HG02840 (cell line): ENCODE data around the gene TBCK.

Experiments used
- ATAC-seq: cut with Tn5 transposase; IDR thresholded peaks from one replicate; pipeline ENCODE4 v1.9.1; 2021; ENCODE audit warnings: mild to moderate bottlenecking, moderate library complexity, moderate number of reproducible peaks; ENCODE audit not compliant: unreplicated experiment, low FRiP score

TBCK gene

DNA sequence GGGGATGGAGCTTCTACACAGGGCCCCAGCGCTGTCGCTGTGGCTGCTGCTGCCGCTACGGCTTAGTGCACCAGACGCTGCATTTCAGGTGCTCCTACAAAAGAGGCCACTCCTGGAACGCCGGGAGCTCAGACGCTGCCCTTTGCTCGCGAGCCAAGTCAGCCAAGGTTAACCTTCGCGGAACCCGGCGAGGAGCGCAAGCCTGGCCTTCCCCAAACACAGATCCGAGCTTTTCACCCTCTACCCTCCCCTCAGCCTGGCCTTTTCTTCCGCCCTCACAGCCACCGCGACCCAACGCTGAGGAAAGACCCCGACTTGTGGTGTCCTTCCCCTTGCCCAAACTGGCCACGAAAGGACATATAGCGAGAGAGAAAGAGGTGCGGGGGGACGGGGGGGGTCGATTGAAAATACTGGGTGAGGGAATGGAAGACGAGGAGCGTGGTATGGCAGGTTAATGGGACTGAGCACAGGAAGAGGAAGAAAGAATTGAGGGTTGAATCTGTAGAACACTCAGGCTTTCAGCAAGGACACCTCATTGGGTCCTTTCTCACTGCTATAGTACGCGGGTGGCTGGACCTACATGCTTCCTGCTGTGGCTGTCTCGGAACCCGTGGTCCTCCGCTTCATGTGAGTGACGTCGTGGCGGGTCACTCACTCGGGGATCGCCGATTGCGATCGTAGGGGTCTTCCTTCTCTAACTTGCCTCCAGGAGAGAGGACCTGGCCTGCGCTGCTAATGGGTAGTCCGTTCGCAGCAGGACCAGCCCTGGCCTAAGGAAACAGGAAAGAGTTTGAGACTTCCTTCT lies at the start of gene TBCK, which contains the start of gene AIMP1:
TSS of gene TBCK (minus strand) at position 242 of the 805 bp plus-strand sequence. CDS start 7,249 bp downstream, outside the sequence.
TSS of gene AIMP1 (plus strand) at position 583 of the 805 bp plus-strand sequence. CDS start 8,460 bp downstream, outside the sequence.
- ATAC-seq, result peak; percentile 85

DNA sequence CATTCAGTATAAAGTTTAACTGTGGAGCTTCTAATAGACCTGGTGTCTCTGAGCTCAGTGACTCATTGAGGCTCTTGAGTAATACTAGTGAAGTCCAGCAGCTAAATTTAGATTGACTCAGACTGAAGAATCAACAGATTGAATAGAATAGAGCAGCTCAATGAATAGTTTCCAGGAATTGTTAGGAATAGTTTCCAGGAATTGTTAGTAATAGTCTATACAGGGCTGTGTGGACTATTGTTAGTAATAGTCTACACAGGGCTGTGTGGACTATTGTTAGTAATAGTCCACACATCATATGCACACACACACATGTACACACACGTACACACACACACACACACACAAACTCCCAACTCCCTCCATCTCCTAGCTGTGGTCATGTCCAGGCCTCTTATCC lies 49.6 kb upstream of the TBCK start:
- ATAC-seq, result no peak

DNA sequence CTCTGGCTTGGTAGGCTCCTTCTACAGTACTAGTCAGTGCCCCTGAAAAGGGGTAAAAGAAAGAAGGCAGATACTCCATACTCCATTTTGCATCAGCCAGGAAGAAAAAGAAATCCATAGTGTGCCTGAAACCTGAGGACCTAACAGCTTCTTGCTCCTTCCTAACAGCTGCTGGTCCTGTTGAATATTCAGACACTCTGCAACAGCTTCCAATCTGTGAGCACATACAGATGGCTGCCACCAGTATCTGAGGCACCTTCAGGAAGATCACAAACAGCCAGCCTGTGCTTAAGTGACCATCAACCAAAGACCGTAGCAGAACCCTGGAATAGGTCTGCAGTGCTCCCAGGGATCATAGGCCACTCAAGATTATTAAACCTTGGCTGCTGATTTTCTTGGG lies 48.3 kb upstream of the TBCK start:
- no peak for ATAC-seq

DNA sequence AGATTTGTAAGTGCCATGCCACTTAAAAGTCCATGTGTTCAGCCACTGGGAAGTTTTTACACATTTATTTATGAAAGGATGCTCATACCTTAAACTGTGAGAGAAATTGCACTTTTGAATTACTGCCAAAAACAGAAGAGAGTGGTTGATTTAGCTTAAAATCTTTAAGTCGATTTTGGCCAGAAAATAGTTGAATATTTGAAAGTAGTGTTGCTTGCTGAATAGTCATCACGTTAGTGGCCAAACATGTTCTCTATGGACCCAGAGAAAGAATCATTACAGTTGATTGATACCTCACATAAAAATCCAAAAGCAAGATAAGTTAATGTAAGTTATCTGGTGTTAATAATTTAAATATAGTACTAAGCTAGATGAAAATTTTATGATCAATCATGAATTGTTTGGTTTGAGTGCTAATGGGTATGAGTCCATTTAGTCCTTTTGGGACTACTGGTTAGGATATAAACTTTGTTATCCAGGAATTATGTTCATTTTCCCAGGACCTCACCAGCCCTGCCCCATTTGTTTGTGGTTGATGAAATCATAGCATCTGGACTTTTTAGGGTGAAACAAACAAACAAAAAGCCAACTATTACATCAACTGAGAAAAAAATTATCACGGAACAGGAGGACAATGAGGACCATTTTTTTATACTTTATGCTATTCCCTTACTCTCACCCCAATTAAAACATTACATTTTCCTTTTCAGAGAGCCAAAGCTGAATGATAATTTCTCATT lies 46.2 kb upstream of the TBCK start:
- no peak for ATAC-seq

DNA sequence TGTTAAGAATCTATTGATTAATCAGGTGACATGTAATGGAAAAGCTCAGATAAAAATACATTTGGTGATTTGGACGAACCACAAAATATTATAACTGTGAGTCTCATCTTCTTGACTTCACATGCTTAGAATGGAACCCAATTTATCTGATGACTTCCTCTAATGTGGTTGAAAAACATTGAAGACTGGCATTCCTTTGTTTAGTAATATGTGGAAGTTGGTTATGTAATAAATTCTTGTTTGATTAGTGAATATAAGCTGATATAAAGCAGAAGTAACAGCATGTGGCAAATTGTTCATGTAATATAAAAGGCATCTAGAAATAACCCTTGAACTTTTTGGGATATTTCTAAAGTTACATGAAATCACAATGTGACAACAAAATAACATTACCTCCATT lies 42.9 kb upstream of the TBCK start:
- ATAC-seq, result no peak

DNA sequence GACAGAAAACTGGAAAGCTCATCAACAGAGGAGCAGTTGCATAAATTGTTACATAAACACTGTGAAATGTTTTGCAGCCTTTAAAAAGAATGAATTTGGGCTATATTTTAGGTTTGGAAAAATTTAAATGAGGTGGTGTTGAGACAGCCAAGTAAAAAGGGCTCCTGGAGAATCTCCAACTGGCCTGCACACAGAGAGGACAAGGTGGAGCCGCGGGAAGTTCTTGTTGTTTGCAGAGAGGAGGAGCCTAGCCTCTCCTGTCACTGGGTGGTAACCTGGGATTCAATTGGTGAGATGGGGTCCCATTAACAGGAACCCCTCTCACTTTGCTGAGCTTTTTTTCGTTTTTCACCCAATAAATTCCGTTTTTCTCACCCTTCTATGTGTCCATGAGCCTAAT lies 39.2 kb upstream of the TBCK start:
- ATAC-seq, result no peak

DNA sequence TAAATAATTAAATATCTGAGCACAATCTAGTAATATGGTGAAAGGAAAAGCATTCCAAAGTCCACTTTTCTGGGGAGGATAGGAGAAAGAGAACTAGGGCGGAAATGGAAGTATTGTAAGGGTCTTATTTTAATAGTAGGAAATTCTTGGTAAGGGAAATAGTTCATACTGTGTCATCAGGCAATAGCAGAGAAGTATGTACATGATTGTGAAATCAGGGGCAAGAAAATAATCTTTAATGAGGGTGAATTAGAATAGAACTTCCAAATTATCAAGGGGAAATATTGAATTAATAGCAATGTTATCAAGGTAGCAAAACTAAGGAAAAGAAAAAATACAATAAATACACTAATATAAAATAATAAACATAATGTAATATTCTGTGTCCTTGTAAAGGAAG lies 37.8 kb upstream of the TBCK start:
- no peak for ATAC-seq

DNA sequence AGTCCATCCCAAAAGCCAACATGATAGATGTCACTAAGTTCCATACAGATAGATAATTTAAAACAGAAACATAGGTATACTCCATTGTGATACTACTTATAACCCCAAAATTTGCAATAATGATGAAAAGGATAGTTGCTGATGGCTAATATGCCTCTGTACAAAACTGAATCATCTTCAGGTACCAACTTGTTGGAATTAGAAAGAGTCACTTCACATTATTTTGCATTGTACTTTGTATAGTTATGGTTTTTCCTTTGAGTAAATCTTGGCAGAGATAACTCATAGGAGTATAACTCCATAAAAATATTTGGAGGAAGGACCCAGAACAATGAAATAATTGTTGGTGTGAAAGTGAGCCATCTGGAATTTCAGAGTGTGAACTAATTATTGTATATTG lies 35.0 kb upstream of the TBCK start:
- ATAC-seq, result no peak

DNA sequence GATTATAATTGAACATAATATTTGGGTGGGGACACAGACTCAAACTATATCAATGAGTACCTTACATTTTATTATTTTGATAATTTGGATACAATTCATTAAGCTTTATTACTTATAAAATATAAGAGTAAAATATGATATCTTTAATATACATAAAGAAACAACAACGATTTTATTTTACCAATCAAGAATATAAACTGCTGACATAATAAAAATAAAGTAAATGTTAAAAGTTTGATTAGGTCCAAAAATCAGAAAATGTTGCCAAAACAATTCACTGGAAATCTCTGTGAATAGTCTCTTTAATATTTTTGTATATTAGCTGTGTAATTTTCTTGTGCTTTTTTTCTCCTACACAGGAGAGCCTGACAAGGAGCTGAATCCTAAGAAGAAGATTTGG lies 31.2 kb upstream of the TBCK start:
- ATAC-seq, result no peak

DNA sequence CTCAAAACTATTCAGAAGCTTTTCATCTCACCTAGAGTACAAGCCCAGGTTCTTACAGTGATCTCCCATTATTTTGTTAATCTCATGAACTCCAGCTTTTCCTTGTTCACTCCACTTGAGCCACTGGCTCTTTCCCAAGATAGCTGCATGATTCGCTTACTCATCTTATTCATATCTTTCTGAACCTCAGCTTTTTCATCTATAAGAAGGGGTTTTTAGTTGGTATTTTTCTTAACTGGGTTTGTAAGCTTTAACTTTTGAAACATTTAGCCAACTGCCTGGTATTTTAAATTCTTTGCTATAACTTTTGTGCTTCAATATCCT lies 28.6 kb upstream of the TBCK start:
- ATAC-seq, result no peak

DNA sequence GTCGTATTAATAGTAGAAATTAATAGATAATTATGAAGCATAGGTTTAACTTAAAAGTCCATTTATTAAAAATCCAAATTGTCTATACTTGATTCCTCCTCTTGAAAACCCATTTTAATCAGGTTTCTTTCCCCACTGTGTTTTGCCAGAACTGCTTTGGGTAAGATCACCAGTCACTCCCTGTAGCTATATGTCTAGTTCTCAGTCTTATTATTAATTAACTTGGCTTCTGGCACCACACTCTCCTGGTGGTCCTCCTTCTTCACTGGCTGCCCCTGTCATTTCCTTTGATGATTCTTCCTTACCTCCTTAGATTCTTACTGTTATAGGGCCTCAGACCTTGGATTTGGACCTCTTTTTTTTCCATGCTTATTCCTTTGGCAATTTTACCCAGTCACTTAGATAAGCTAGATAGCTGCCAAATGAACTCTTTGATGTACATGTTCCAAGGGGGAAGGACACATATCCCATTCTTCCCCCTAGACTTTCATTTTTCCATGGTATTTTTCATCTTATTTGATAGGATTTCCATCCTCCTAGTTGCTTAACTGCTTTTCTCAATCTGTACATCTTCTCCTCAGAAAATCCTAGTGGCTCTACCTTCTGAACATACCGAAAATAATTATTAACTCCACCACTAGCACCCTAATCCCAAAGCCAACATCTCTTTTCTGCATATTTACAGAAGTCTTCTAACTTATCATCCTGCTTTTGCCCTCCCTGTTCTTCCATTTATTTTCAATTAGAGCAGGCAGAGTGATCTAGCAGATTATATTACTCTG lies 28.0 kb upstream of the TBCK start:
- no peak for ATAC-seq

DNA sequence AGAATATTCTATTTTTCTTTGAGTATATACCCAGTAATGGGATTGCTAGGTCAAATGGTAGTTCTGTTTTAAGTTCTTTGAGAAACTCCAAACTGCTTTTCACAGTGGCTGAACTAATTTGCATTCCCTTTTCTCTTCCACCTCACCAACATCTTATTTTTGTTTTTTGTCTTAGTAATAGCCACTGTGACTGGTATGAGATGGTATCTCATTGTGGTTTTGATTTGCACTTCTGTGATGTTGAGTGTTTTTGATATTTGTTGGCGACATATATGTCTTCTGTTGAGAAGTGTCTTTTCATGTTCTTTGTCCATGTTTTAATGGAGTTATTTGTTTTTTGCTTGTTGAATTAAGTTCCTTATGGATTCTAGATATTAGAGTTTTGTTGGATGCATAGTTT lies 24.8 kb upstream of the TBCK start:
- ATAC-seq, result no peak

DNA sequence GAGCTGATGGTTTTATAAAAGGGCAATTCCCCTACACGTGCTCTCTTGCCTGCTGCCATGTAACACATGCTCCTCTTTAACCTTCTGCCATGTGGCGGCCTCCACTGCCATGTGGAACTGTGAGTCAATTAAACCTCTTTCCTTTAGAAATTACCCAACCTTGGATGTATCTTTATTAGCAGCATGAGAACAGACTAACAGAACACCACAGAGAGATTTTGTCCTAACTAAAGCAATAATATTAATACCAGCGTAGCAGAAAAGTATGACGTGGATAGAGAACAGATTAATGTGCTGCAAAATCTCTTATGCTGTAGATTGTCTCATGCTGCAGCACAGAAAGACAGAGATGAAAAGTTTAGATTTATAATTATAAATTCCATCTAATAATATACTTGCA lies 23.4 kb upstream of the TBCK start:
- no peak for ATAC-seq

DNA sequence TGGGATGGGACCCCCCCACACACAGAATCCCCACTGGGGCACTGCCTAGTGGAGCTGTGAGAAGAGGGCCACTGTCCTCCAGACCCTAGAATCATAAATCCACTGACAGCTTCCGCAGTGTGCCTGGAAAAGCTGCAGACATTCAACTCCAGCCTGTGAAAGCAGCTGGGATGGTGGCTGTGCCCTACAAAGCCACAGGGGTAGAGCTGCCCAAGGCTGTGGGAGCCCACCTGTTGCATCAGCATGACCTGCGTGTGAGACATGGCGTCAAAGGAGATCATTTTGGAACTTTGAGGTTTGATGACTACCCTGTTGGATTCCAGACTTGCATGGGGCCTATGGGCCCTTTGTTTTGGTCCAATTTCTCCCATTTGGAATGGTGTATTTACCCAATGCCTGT lies 22.7 kb upstream of the TBCK start:
- no peak for ATAC-seq

DNA sequence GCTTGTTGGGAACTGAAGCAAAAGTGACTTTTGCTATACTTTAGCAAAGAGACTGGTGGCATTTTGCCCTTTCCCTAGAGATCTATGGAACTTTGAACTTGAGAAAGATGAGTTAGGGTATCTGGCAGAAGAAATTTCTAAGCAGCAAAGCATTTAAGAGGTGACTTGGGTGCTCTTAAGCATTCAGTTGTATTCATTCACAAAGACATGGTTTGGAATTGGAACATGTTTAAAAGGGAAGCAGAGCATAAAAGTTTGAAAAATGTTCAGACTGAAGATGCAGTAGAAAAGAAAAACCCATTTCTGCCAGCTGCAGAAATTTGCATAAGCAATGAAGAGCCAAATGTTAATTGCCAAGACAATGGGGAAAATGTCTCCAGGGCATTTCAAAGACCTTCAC lies 21.9 kb upstream of the TBCK start:
- ATAC-seq, result no peak

DNA sequence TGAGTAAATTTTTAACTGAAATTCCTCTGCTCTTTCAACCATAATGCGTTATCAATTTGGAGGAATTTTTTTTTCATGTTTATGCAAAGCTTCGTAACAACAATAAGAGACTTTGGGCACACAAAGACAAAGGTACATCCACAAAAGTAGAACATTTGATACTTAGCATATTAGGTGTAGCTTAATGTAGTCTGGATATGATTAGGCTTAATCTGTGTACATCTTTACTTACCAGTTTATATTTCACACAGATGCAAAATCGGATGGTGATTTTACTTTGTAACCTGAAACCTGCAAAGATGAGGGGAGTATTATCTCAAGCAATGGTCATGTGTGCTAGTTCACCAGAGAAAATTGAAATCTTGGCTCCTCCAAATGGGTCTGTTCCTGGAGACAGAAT lies 20.6 kb upstream of the TBCK start:
- ATAC-seq, result no peak

DNA sequence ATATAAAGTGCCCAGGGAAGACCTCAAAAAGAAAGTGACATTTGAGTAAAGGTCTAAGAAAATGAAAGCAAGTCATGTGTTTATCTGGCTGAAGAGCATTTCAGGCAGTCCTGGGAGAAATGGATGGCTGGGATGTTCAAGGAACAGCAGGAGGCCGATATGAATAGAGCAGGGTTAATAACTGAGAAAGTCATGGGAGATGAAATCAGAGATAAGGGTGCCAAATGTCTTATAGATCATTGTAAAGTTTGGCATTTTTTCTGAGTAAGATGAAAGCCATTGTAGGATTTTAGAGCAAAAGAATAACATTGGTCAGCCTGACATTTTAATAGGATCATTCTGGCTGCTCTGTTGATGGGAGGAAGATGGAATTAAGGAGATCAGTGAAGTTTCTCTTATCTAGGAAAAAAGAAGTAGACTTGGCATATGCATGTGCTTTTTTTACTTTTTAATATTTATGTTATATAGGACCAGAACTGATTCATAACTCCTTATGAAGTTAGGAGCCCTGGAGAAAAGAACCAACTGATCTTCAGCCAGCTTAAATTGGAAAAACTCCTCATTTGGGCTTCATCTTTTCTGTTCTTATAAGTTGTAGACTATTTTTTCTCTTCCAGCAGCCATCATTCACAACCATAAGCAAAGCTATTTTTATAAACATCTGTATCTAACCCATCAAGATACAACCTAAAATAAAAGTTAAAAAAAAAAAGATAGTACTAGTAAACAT lies 18.9 kb upstream of the TBCK start:
- no peak for ATAC-seq

DNA sequence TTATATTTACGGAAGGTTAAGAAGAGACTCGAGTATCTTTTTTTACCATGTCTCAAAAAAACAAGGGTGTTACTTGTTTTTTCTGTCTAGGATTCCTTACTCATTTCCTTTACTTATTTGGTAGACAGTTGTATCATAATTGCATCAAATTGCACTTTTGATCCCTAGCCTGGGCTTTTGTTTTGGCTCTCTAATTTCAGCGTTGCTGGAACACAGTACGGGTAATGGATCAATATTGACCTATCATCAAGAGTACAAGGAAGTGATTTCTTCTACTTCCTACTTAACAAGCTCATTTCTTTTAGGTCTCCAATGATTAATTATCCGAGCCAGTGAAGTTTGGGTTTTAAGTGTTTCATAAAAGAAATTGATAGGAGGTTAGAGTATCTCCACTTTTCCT lies 17.2 kb upstream of the TBCK start:
- ATAC-seq, result no peak

DNA sequence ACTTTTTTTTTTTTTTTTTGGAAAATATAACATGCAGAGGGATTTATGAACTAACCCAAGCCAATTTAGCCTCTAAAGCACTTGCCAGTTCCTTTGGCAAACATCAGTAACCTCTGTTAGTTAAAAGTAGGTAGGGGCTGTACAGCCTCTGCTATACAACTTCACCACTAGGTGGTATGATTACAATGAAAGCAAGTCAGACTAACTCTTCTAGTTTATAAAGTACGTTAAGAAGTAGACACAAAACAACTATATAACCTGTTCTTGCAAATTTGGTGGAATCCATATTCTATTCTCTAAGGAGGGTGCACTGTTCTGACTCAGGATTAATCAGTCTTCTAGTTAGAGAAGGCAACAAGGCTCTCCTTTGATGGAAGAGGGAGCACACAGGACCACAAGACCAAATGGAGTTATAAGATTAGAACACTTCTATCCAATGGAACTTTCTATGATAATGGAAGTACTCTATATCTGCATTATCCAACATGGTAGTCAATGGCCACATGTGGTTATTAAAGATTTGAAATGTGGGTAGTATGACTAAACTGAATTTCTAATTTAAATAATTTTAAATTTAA lies 13.1 kb upstream of the TBCK start:
- ATAC-seq, result peak; percentile 74

DNA sequence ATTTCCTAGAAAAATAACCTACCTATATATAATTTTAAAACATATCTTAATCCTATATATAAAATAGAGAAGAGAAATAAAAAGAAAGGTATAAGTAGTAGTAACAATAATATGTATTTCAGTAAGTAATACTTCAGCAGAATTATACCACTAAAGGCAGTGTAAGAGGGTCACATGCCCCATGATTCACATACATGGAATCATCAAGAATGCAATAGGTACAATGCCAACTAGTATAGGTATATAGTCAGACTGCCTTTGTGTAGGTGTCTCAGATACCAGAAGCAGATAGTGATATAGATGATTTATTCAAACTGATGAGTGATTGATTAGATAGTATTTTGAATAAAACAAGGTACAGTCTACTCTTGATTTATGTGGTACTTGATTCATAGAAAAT lies 9.8 kb upstream of the TBCK start:
- no peak for ATAC-seq
